Suprapubic skin (tissue), 4 donors: ENCODE measurements around the gene RAG2. TPM values are rescaled to one million over a fixed set of nuclear protein-coding genes. Genes with fewer than 3 reads are reported as not detected.

Source experiments
- DNase-seq, 2 donors: peaks; one replicate each; pipeline ENCODE4 v3.0.0-alpha.2; 2019; ENCODE audit warnings: low spot score in 2 of 2
- H3K27ac ChIP-seq: fragments of 200-600 bp; sonication (generic); one replicate; pipeline ENCODE4 v1.5.1; 2019
- H3K27me3 ChIP-seq: fragments of 200-600 bp; sonication (generic); one replicate; pipeline ENCODE4 v1.5.1; 2019
- H3K36me3 ChIP-seq: fragments of 200-600 bp; sonication (generic); one replicate; pipeline ENCODE4 v1.5.1; 2019
- H3K4me1 ChIP-seq: fragments of 200-600 bp; sonication (generic); one replicate; pipeline ENCODE4 v1.5.1; 2019
- H3K4me3 ChIP-seq: fragments of 200-600 bp; sonication (generic); one replicate; pipeline ENCODE4 v1.5.1; 2019; ENCODE audit warnings: mild to moderate bottlenecking
- H3K9me3 ChIP-seq: fragments of 200-600 bp; sonication (generic); one replicate; pipeline ENCODE4 v1.5.1; 2019
- CTCF ChIP-seq, 2 donors: fragments of 200-600 bp in 1 of 2; fragments of 450-650 bp in 1 of 2; sonication (generic) in 1 of 2; IDR thresholded peaks; one replicate each; pipeline ENCODE4 v1.5.1; 2016 to 2019; ENCODE audit warnings: antibody characterized with exemption in 2 of 2, mild to moderate bottlenecking in 1 of 2, moderate library complexity in 1 of 2
- EP300 ChIP-seq: sonication (generic); formaldehyde crosslinking; IDR thresholded peaks from one replicate; pipeline ENCODE4 v1.6.1; 2017; ENCODE audit warnings: antibody characterized with exemption
- POLR2A ChIP-seq, 2 donors: fragments of 450-650 bp; IDR thresholded peaks; one replicate each; pipeline ENCODE4 v1.6.1; 2017; ENCODE audit warnings: antibody characterized with exemption in 2 of 2, mild to moderate bottlenecking in 2 of 2, moderate library complexity in 2 of 2
- POLR2AphosphoS5 ChIP-seq, 3 donors: sonication (generic); formaldehyde crosslinking; IDR thresholded peaks; one replicate each; pipeline ENCODE4 v1.6.1; 2017; ENCODE audit warnings: antibody characterized with exemption in 3 of 3
- WGBS: methylation state at CpG from one replicate; pipeline ENCODE4 v1.1.5; 2018; 5-methylcytosine and 5-hydroxymethylcytosine counted together
- total RNA-seq, 4 donors: library from RNA; depleted of rRNA; stranded (reverse); fragments of >200 nt; gene quantifications; one replicate each; pipeline ENCODE4 v1.1.0, GENCODE V29; 2016

The RAG2 gene
- total RNA-seq, 4 donors from 2014 or later: not detected

- WGBS: 77% methylated on average over 2 of the region's 2 CpGs
- H3K27ac ChIP-seq: no peak overlapping the region
- H3K9me3 ChIP-seq: no peaks in the 10 kb centered on the region
- H3K27me3 ChIP-seq: no peaks in the 10 kb centered on the region
- TF ChIP-seq EP300: no peak
- TF ChIP-seq POLR2AphosphoS5 (IDR thresholded peaks at IDR 0.05): no peak
- no peaks in the 10 kb centered on the region for H3K4me1 ChIP-seq
- no peak overlapping the region for H3K4me3 ChIP-seq
- no peaks in the 10 kb centered on the region for H3K36me3 ChIP-seq
- no peak for DNase-seq
Observed at GRCh38 chr11:36577373-36577772, 20.7 kb downstream of the RAG2 start.

DNA sequence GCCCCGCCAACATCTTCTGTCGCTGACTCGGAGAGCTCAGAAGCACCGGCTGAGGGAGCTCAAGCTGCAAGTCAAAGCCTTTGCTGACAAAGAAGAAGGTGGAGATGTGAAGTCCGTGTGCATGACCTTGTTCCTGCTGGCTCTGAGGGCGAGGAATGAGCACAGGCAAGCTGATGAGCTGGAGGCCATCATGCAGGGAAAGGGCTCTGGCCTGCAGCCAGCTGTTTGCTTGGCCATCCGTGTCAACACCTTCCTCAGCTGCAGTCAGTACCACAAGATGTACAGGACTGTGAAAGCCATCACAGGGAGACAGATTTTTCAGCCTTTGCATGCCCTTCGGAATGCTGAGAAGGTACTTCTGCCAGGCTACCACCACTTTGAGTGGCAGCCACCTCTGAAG is 23.6 kb downstream of the RAG2 start:
- Histone ChIP-seq H3K4me3 (no peak overlapping the region), H3K27ac (no peak overlapping the region), H3K27me3 (no peaks in the 10 kb centered on the region), H3K36me3 (no peaks in the 10 kb centered on the region), H3K4me1 (no peaks in the 10 kb centered on the region), H3K9me3 (no peaks in the 10 kb centered on the region)
- DNase-seq: no peak
- TF ChIP-seq POLR2AphosphoS5 (IDR thresholded peaks at IDR 0.05) (no peak), EP300 (no peak), CTCF (IDR thresholded peaks at IDR 0.05) (no peak), POLR2A (IDR thresholded peaks at IDR 0.05) (no peak)
- WGBS: 83% methylated on average over 8 of the region's 8 CpGs

DNA sequence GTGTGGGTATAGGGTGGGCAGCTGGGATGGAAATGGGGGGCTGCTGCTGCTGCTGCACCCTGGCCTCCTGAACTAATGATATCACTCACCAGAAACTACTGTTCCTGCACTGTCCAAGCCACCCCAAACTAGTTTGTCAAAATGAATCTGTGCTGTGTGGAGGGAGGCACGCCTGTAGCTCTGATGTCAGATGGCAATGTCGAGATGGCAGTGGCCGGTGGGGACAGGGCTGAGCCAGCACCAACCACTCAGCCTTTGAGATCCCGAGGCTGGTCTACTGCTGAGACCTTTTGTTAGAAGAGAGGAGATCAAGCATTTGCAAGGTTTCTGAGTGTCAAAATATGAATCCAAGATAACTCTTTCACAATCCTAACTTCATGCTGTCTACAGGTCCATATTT is 28.9 kb downstream of the RAG2 start:
- WGBS: 88% methylated on average over 4 of the region's 4 CpGs
- DNase-seq: no peak
- no peaks in the 10 kb centered on the region for H3K9me3 ChIP-seq
- no peak overlapping the region for H3K27ac ChIP-seq
- no peaks in the 10 kb centered on the region for H3K36me3 ChIP-seq
- no peak overlapping the region for H3K4me3 ChIP-seq
- TF ChIP-seq POLR2A (IDR thresholded peaks at IDR 0.05) (no peak), EP300 (no peak), POLR2AphosphoS5 (IDR thresholded peaks at IDR 0.05) (no peak), CTCF (IDR thresholded peaks at IDR 0.05) (no peak)
- no peaks in the 10 kb centered on the region for H3K4me1 ChIP-seq
- H3K27me3 ChIP-seq: peaks cover 5% of the 10 kb centered on the region

- Histone ChIP-seq H3K9me3 (no peaks in the 10 kb centered on the region), H3K4me3 (no peak within 1 kb of the TSS), H3K27ac (no peak within 1 kb of the TSS), H3K27me3 (peaks cover 5% of the 10 kb centered on the region), H3K4me1 (no peaks in the 10 kb centered on the region), H3K36me3 (no peaks in the 10 kb centered on the region)
- DNase-seq: no peak
- WGBS: 94% methylated on average over 1 of the region's 1 CpG
- no peak for TF ChIP-seq CTCF (IDR thresholded peaks at IDR 0.05)
- no peak for TF ChIP-seq EP300
- TF ChIP-seq POLR2A (IDR thresholded peaks at IDR 0.05): no peak
- TF ChIP-seq POLR2AphosphoS5 (IDR thresholded peaks at IDR 0.05): no peak
Observed at GRCh38 chr11:36567694-36568093, 30.3 kb downstream of the RAG2 start, which contains the start of gene RAG1. RAG1 (plus strand) TSS chr11:36568007; CDS start chr11:36573305, 5,298 bp downstream.

GRCh38 chr11:36566407-36567053 is 31.5 kb downstream of the RAG2 start:
- TF ChIP-seq POLR2AphosphoS5 (IDR thresholded peaks at IDR 0.05) (no peak), CTCF (IDR thresholded peaks at IDR 0.05) (no peak), EP300 (no peak), POLR2A (IDR thresholded peaks at IDR 0.05) (no peak)
- Histone ChIP-seq H3K27me3 (peaks cover 5% of the 10 kb centered on the region), H3K4me1 (no peaks in the 10 kb centered on the region), H3K9me3 (no peaks in the 10 kb centered on the region), H3K36me3 (no peaks in the 10 kb centered on the region), H3K4me3 (no peak overlapping the region), H3K27ac (no peak overlapping the region)
- DNase-seq: no peak
- 89% methylated on average over 4 of the region's 4 CpGs for WGBS
